ENCODE data around the gene MFN2. TPM values are rescaled to one million over a fixed set of nuclear protein-coding genes. Genes with fewer than 3 reads are reported as not detected.
"Not testable (repeated sequence)": the region's sequence is repeated elsewhere in the genome, so short reads cannot be mapped to it uniquely, and the experiment has no call there.

The MFN2 gene
- total and polyA plus RNA-seq, 2 experiments from 2014 or later, result 15.1 to 40.4 TPM

DNA sequence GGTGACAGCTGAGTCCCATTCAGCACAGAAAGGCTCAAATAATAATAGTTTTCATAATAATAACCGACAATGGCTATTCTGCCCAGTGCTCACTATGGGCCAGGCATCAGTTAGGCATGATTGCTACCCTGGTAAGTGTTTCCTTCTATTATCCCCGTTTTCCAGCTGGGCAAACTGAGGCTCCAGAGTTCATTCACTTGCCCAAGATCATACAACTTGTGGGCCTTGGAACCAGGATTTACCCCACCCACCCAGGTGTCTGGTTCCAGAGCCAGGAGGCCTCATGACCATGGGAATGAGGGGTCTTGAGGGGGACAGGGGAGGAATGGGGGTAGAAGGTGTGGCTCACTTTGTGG, 45.2 kb upstream of the MFN2 start (continued):
- TF ChIP-seq EZH2phosphoT487 (IDR thresholded peaks at IDR 0.05; ENCODE audit: unreplicated experiment), result no peak

DNA sequence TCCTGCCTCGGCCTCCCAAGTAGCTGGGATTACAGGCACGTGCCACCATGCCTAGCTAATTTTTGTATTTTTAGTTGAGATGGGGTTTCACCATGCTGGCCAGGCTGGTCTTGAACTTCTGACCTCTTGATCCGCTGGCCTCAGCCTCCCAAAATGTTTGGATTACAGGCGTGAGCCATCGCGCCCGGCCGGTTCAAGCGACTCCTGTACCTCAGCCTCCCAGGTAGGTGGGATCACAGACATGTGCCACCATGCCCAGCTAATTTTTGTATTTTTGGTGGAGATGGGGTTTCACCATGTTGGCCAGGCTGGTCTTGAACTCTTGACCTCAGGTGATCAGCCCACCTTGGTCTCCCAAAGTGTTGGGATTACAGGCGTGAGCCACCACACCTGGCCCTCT, 44.5 kb upstream of the MFN2 start:
- H3K4me1 ChIP-seq (ENCODE audit: insufficient read depth), result peaks cover 11% of the 10 kb centered on the region; the same call in 1 of the 2 replicates
- H3K79me2 ChIP-seq (replicated peaks; ENCODE audit: insufficient read depth); ATAC-seq; H3K4me3 Mint-ChIP-seq; H3K36me3 Mint-ChIP-seq (ENCODE audit: low read depth); H3K9me3 Mint-ChIP-seq; H3K27ac ChIP-seq (ENCODE audit: low read depth); H4K20me1 ChIP-seq (replicated peaks; ENCODE audit: insufficient read depth); H3K27me3 ChIP-seq (ENCODE audit: insufficient read depth); H3K9me2 ChIP-seq (ENCODE audit: insufficient read depth); DNase-seq (ENCODE audit: low spot score); H2AFZ ChIP-seq; H3F3A ChIP-seq (replicated peaks; ENCODE audit: low read depth); H3K4me2 ChIP-seq; H3K4me3 ChIP-seq; H3K27ac Mint-ChIP-seq; H3K36me3 ChIP-seq (ENCODE audit: insufficient read depth): not testable (repeated sequence)
- H3K27me3 Mint-ChIP-seq (ENCODE audit: insufficient read depth, low read depth, poor library complexity), result peaks cover 16% of the 10 kb centered on the region
- peaks cover 12% of the 10 kb centered on the region for H3K4me1 Mint-ChIP-seq

DNA sequence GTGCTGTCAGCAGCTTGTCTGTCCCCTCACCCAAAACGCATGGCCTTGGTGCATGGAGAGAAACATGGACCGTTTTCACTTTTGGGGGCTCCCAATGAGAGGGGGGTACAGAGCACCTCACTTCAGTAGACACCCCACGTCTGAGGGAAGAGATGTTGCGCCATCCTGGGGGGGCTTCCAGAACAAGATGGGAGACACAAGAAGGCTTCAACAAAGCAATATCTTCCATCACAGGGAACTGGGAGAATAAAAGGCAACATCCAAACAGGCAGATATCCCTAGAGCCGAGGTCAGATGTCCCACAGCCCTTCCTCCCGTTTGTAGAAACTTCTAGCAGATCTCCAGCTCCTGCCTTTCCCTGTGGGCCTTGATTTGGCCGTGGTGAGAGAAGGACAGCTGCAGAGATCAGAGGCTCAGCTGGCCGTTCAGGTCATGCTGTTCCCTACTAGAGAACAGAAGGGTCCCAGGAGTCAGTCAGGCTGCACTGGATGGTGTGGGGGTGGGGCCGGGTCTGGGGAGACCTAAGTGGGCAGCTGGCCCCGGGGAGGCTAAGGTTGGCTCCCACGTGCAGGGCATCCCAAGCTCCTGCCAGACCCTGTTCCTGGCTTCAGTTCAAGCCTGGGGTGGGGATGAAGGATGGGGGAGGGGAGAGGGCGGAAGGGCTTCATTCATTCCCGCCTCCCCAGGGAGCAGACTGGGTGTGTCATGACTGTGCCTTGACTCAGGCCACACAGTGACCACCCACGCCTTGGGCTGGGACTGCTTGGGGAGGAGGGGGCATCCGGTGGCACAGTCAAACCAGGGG, 41.3 kb upstream of the MFN2 start:
- H4K20me1 ChIP-seq (replicated peaks; ENCODE audit: insufficient read depth), result no peaks in the 10 kb centered on the region
- Mint-ChIP-seq H3K36me3 (ENCODE audit: low read depth) (0 out of 3 replicates have a peak, but pooled peaks cover 2% of the 10 kb centered on the region), H3K9me3 (no peaks in the 10 kb centered on the region), H3K4me3 (no peak overlapping the region; the same call in 2 of the 3 replicates), H3K4me1 (peaks cover 14% of the 10 kb centered on the region), H3K27me3 (ENCODE audit: insufficient read depth, low read depth, poor library complexity) (peaks cover 17% of the 10 kb centered on the region), H3K27ac (peak overlapping the region; percentile 55)
- H3F3A ChIP-seq (replicated peaks; ENCODE audit: low read depth), result peaks cover 8% of the 10 kb centered on the region; the same call in 1 of the 2 replicates
- no peak overlapping the region for H3K27ac ChIP-seq (ENCODE audit: low read depth)
- H3K4me2 ChIP-seq, result no peak overlapping the region
- ATAC-seq, result no peak
- H3K4me3 ChIP-seq, result no peak overlapping the region
- H3K4me1 ChIP-seq (ENCODE audit: insufficient read depth), result peaks cover 9% of the 10 kb centered on the region; the same call in 1 of the 2 replicates
- H3K36me3 ChIP-seq (ENCODE audit: insufficient read depth), result no peaks in the 10 kb centered on the region; the same call in 1 of the 2 replicates
- H3K79me2 ChIP-seq (replicated peaks; ENCODE audit: insufficient read depth), result 0 out of 2 replicates have a peak, but pooled peaks cover 4% of the 10 kb centered on the region
- no peak overlapping the region for H2AFZ ChIP-seq
- H3K9me2 ChIP-seq (ENCODE audit: insufficient read depth), result no peaks in the 10 kb centered on the region
- no peaks in the 10 kb centered on the region for H3K27me3 ChIP-seq (ENCODE audit: insufficient read depth)
- no peak for DNase-seq (ENCODE audit: low spot score)
- TF ChIP-seq, protein P1, sequence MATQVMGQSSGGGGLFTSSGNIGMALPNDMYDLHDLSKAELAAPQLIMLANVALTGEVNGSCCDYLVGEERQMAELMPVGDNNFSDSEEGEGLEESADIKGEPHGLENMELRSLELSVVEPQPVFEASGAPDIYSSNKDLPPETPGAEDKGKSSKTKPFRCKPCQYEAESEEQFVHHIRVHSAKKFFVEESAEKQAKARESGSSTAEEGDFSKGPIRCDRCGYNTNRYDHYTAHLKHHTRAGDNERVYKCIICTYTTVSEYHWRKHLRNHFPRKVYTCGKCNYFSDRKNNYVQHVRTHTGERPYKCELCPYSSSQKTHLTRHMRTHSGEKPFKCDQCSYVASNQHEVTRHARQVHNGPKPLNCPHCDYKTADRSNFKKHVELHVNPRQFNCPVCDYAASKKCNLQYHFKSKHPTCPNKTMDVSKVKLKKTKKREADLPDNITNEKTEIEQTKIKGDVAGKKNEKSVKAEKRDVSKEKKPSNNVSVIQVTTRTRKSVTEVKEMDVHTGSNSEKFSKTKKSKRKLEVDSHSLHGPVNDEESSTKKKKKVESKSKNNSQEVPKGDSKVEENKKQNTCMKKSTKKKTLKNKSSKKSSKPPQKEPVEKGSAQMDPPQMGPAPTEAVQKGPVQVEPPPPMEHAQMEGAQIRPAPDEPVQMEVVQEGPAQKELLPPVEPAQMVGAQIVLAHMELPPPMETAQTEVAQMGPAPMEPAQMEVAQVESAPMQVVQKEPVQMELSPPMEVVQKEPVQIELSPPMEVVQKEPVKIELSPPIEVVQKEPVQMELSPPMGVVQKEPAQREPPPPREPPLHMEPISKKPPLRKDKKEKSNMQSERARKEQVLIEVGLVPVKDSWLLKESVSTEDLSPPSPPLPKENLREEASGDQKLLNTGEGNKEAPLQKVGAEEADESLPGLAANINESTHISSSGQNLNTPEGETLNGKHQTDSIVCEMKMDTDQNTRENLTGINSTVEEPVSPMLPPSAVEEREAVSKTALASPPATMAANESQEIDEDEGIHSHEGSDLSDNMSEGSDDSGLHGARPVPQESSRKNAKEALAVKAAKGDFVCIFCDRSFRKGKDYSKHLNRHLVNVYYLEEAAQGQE (IDR thresholded peaks at IDR 0.05; ENCODE audit: unreplicated experiment), result no peak
- TF ChIP-seq, protein P2, sequence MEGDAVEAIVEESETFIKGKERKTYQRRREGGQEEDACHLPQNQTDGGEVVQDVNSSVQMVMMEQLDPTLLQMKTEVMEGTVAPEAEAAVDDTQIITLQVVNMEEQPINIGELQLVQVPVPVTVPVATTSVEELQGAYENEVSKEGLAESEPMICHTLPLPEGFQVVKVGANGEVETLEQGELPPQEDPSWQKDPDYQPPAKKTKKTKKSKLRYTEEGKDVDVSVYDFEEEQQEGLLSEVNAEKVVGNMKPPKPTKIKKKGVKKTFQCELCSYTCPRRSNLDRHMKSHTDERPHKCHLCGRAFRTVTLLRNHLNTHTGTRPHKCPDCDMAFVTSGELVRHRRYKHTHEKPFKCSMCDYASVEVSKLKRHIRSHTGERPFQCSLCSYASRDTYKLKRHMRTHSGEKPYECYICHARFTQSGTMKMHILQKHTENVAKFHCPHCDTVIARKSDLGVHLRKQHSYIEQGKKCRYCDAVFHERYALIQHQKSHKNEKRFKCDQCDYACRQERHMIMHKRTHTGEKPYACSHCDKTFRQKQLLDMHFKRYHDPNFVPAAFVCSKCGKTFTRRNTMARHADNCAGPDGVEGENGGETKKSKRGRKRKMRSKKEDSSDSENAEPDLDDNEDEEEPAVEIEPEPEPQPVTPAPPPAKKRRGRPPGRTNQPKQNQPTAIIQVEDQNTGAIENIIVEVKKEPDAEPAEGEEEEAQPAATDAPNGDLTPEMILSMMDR (conservative IDR thresholded peaks at IDR 0.05; ENCODE audit: low read depth in 2 of 2), result no peak
- TF ChIP-seq STAT1 (IDR thresholded peaks at IDR 0.05; ENCODE audit: unreplicated experiment), result no peak
- TF ChIP-seq CREB1 (CRISPR knock-in tag; IDR thresholded peaks at IDR 0.05; ENCODE audit: low read depth), result no peak
- TF ChIP-seq, protein P3, sequence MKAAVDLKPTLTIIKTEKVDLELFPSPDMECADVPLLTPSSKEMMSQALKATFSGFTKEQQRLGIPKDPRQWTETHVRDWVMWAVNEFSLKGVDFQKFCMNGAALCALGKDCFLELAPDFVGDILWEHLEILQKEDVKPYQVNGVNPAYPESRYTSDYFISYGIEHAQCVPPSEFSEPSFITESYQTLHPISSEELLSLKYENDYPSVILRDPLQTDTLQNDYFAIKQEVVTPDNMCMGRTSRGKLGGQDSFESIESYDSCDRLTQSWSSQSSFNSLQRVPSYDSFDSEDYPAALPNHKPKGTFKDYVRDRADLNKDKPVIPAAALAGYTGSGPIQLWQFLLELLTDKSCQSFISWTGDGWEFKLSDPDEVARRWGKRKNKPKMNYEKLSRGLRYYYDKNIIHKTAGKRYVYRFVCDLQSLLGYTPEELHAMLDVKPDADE (IDR thresholded peaks at IDR 0.05), result no peak
- TF ChIP-seq ZNF114 (CRISPR knock-in tag; IDR thresholded peaks at IDR 0.05), result no peak
- TF ChIP-seq EZH2 (IDR thresholded peaks at IDR 0.05; ENCODE audit: low read depth, unreplicated experiment), result no peak
- no peak for TF ChIP-seq NANOG (IDR thresholded peaks at IDR 0.05; ENCODE audit: borderline replicate concordance)
- TF ChIP-seq JUNB (IDR thresholded peaks at IDR 0.05; ENCODE audit: unreplicated experiment), result no peak
- no peak for TF ChIP-seq ZNF331 (CRISPR knock-in tag; IDR thresholded peaks at IDR 0.05; ENCODE audit: low read depth)
- no peak for TF ChIP-seq EZH2phosphoT487 (IDR thresholded peaks at IDR 0.05; ENCODE audit: unreplicated experiment)
